ENCODE results near the gene SLCO1B1. TPM values are rescaled to one million over a fixed set of nuclear protein-coding genes. Genes with fewer than 3 reads are reported as not detected.

The SLCO1B1 gene
- total and polyA plus RNA-seq, 10 of the 15 experiments (the other 5 are each of a cell fraction or from before 2014, with no cell fraction given), result 0.15 TPM; not detected in 9

- Histone ChIP-seq H3K27ac (ENCODE audit: control insufficient read depth, insufficient read depth) (no peak overlapping the region), H2AFZ (ENCODE audit: control insufficient read depth, low read depth, low read length) (no peak overlapping the region), H3K4me2 (ENCODE audit: control insufficient read depth, insufficient read depth) (no peak overlapping the region), H3K79me2 (ENCODE audit: control insufficient read depth, insufficient read depth, low read length) (no peaks in the 10 kb centered on the region), H3K4me3 (no peak overlapping the region), H3K9me3 (replicated peaks; ENCODE audit: control insufficient read depth, insufficient read depth, low read length) (no peaks in the 10 kb centered on the region), H3K9ac (ENCODE audit: control insufficient read depth, insufficient read depth, low read length) (no peak overlapping the region), H4K20me1 (ENCODE audit: control insufficient read depth, insufficient read depth) (no peaks in the 10 kb centered on the region), H3K36me3 (ENCODE audit: control insufficient read depth in 2 of 2, insufficient read depth in 2 of 2, low read length in 1 of 2) (no peaks in the 10 kb centered on the region), H3K4me1 (ENCODE audit: control insufficient read depth, insufficient read depth, low read length) (no peaks in the 10 kb centered on the region), H3K27me3 (replicated peaks in 1 of 2; ENCODE audit: control insufficient read depth in 2 of 2, insufficient read depth in 2 of 2, low read length in 1 of 2) (no peaks in the 10 kb centered on the region)
- no TSS peak for BruUV-seq (replicated peaks)
- ChIA-PET POLR2A (no interaction called here), CTCF (interaction anchor here (1.1 to 1.7 kb wide), 2 partner anchors 11 to 18 kb away, joined by 3 to 5 read pairs; no protein-coding TSS in a partner anchor), RAD21 (ENCODE audit: unreplicated experiment) (no interaction called here), SMC1A (ENCODE audit: uncharacterized antibody, unreplicated experiment) (interaction anchor here (0.6 to 1.7 kb wide), 2 partner anchors 18 to 1444 kb away, joined by 3 to 4 read pairs; no protein-coding TSS in a partner anchor)
- intact Hi-C loops (cut with micrococcal nuclease; ENCODE audit: unreplicated experiment) (no loop called here), in situ Hi-C loops (cut with MboI) (no loop called here)
- TF ChIP-seq RFX5 (IDR thresholded peaks at IDR 0.05; ENCODE audit: low read depth, low read length), result no peak
- TF ChIP-seq DPF2 (IDR thresholded peaks at IDR 0.05), result no peak
- no peak for TF ChIP-seq MYC (IDR thresholded peaks at IDR 0.05; ENCODE audit: insufficient read depth, insufficient read length, insufficient replicate concordance, low read length, severe bottlenecking)
- no peak for TF ChIP-seq PAX5 (IDR thresholded peaks at IDR 0.05; ENCODE audit: borderline replicate concordance, low read depth, low read length)
- no peak for TF ChIP-seq SMAD5 (IDR thresholded peaks at IDR 0.05; ENCODE audit: low read depth)
- no peak for TF ChIP-seq ZNF24 (IDR thresholded peaks at IDR 0.05)
- no peak for TF ChIP-seq NFYB (IDR thresholded peaks at IDR 0.05; ENCODE audit: insufficient read depth, low read depth, low read length)
- no peak for TF ChIP-seq SREBF1 (IDR thresholded peaks at IDR 0.05; ENCODE audit: low read length)
- no peak for TF ChIP-seq RELB (IDR thresholded peaks at IDR 0.05; ENCODE audit: low read depth)
- TF ChIP-seq HCFC1 (IDR thresholded peaks at IDR 0.05; ENCODE audit: low read length), result no peak
- TF ChIP-seq LARP7 (IDR thresholded peaks at IDR 0.05), result no peak
- TF ChIP-seq JUNB (IDR thresholded peaks at IDR 0.05), result no peak
- no peak for TF ChIP-seq POLR2AphosphoS2 (IDR thresholded peaks at IDR 0.05; ENCODE audit: low read depth, low read length)
- WGBS (ENCODE audit: insufficient coverage, insufficient replicate concordance, low lambda C conversion rate, missing lambda C conversion rate), result 14% methylated on average over 3 of the region's 3 CpGs
- no peak for ATAC-seq
- DNase-seq (ENCODE audit: low read depth, low spot score), result no peak
- no peak for FAIRE-seq
Observed at GRCh38 chr12:21183721-21184275, 52.8 kb downstream of the SLCO1B1 start.

All from GM12878 (cell line).